GM23338 (cell line): Measurements from ENCODE around the gene CTNND2.

Experiments used
- CREB1 ChIP-seq: fragments of 250-450 bp; sonication (Bioruptor Pico); IDR thresholded peaks from 2 replicates; pipeline ENCODE4 v1.5.0; 2020; ENCODE audit warnings: low read depth, mild to moderate bottlenecking, moderate library complexity
- CTCF ChIP-seq, 2 experiments: fragments of 200-600 bp in 1 of 2; sonication (generic) in 1 of 2; conservative IDR thresholded peaks; 2 replicates each; pipeline versions ENCODE4 v1.5.1 to v1.6.1; 2016 to 2017; ENCODE audit warnings: antibody characterized with exemption in 2 of 2, low read depth in 2 of 2, mild to moderate bottlenecking in 2 of 2, moderate library complexity in 1 of 2
- EZH2 ChIP-seq: fragments of 200-600 bp; sonication (generic); IDR thresholded peaks from one replicate; pipeline ENCODE4 v1.8.0; 2017; ENCODE audit warnings: antibody characterized with exemption, mild to moderate bottlenecking, low read depth; ENCODE audit not compliant: unreplicated experiment
- EZH2phosphoT487 ChIP-seq: fragments of 200-600 bp; sonication (generic); IDR thresholded peaks from one replicate; pipeline ENCODE4 v1.8.1; 2018; ENCODE audit warnings: antibody characterized with exemption; ENCODE audit not compliant: unreplicated experiment
- JUNB ChIP-seq: IDR thresholded peaks from one replicate; pipeline ENCODE4 v1.6.1; 2016; ENCODE audit warnings: antibody characterized with exemption; ENCODE audit not compliant: unreplicated experiment
- NANOG ChIP-seq: IDR thresholded peaks from 2 replicates; pipeline ENCODE4 v1.6.1; 2016; ENCODE audit warnings: antibody characterized with exemption, borderline replicate concordance
- POLR2AphosphoS5 ChIP-seq: IDR thresholded peaks from 2 replicates; pipeline ENCODE4 v1.6.1; 2016; ENCODE audit warnings: antibody characterized with exemption, low read depth
- REST ChIP-seq: IDR thresholded peaks from one replicate; pipeline ENCODE4 v1.6.1; 2018; ENCODE audit warnings: antibody characterized with exemption; ENCODE audit not compliant: unreplicated experiment
- STAT1 ChIP-seq: IDR thresholded peaks from one replicate; pipeline ENCODE4 v1.6.1; 2016; ENCODE audit warnings: antibody characterized with exemption; ENCODE audit not compliant: unreplicated experiment
- ZNF331 ChIP-seq: fragments of 250-450 bp; sonication (Bioruptor Pico); IDR thresholded peaks from 2 replicates; pipeline ENCODE4 v1.5.0; 2020; ENCODE audit warnings: low read depth, mild to moderate bottlenecking, moderate library complexity

- TF ChIP-seq CTCF (conservative IDR thresholded peaks at IDR 0.05; ENCODE audit: low read depth in 2 of 2), result no peak
- TF ChIP-seq POLR2AphosphoS5, result no peak
- no peak for TF ChIP-seq EZH2phosphoT487
- no peak for TF ChIP-seq ZNF331
- TF ChIP-seq JUNB, result no peak
- no peak for TF ChIP-seq EZH2
- no peak for TF ChIP-seq NANOG
- TF ChIP-seq REST, result no peak
- TF ChIP-seq STAT1, result no peak
- no peak for TF ChIP-seq CREB1 (CRISPR knock-in tag)
Measured at GRCh38 chr5:11400316-11400715, 503.9 kb downstream of the CTNND2 start.
